ENCODE measurements around the gene EIF2A.

DNA sequence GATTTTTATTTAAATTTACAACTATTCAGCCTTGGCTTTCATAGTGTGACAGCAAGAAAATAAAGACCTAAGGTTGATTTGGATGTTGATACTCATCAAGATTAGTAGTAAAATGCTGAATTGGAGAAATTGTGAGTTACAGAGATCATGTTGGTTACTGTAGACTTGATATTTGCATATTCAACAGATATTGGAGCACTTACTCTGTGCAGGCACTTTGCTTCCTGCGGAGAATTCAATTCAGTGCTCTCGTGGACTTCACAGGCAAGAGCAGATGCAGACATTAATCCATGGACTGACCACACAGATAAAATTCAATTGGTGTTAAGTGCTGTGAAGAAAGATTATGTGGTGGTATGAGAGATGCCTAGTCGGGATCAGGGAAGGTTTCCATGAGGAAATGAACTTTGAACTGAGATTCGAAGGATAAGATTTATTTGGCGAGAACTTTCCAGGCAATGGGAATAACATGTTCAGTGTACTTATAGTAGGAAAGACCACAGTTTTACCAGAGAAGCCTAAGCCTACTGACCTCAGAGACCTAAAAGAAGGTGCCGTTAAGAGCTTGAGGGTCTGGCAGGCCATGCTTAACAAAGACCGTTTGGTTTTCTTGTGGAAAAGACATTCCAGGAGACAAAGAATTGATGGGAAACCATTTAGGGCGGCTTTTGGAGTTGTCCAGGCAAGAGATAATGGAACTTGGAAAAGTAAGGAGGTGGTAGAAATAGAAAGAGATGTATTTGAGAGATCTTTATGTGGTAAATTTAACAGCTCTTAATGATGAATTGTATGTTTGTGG is 60.9 kb downstream of the EIF2A start:
- TF ChIP-seq POLR2A (IDR thresholded peaks at IDR 0.05) = no peak
- TF ChIP-seq, protein P1, sequence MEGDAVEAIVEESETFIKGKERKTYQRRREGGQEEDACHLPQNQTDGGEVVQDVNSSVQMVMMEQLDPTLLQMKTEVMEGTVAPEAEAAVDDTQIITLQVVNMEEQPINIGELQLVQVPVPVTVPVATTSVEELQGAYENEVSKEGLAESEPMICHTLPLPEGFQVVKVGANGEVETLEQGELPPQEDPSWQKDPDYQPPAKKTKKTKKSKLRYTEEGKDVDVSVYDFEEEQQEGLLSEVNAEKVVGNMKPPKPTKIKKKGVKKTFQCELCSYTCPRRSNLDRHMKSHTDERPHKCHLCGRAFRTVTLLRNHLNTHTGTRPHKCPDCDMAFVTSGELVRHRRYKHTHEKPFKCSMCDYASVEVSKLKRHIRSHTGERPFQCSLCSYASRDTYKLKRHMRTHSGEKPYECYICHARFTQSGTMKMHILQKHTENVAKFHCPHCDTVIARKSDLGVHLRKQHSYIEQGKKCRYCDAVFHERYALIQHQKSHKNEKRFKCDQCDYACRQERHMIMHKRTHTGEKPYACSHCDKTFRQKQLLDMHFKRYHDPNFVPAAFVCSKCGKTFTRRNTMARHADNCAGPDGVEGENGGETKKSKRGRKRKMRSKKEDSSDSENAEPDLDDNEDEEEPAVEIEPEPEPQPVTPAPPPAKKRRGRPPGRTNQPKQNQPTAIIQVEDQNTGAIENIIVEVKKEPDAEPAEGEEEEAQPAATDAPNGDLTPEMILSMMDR (IDR thresholded peaks at IDR 0.05) = no peak

All from heart left ventricle (tissue), 13 donors.